HepG2 (cell line): Measurements from ENCODE around the gene SLC7A8. TPM values are rescaled to one million over a fixed set of nuclear protein-coding genes. Genes with fewer than 3 reads are reported as not detected.

Experiments
- CCDC6 ChIP-seq: sonication (generic); formaldehyde crosslinking; IDR thresholded peaks from 2 replicates; pipeline ENCODE4 v1.8.1; 2022; ENCODE audit warnings: mild to moderate bottlenecking, missing genetic modification reagents, moderate library complexity
- FOXA1 ChIP-seq, 2 experiments: fragments of 450-650 bp in 1 of 2; sonication (generic) in 1 of 2; formaldehyde crosslinking in 1 of 2; IDR thresholded peaks; 2 replicates each; pipeline versions ENCODE4 v1.4.0 to v1.6.1; 2016 to 2020; ENCODE audit warnings: missing genetic modification reagents in 1 of 2
- HINFP ChIP-seq: sonication (generic); formaldehyde crosslinking; IDR thresholded peaks from 2 replicates; pipeline ENCODE4 v1.4.0; 2020; ENCODE audit warnings: low read depth, mild to moderate bottlenecking, missing genetic modification reagents
- ONECUT2 ChIP-seq: sonication (generic); formaldehyde crosslinking; IDR thresholded peaks from 2 replicates; pipeline ENCODE4 v1.4.0; 2020; ENCODE audit warnings: missing genetic modification reagents
- PCBP2 ChIP-seq: fragments of 200-400 bp; formaldehyde crosslinking; optimal IDR thresholded peaks from 2 replicates; pipeline ENCODE3; 2018; ENCODE audit warnings: low read length, low read depth; ENCODE audit not compliant: poor library complexity, severe bottlenecking
- PRPF4 ChIP-seq: fragments of 200-400 bp; formaldehyde crosslinking; IDR thresholded peaks from 2 replicates; pipeline ENCODE4 v1.6.1; 2016; ENCODE audit warnings: low read length, low read depth; ENCODE audit not compliant: poor library complexity, severe bottlenecking
- SATB2 ChIP-seq: sonication (generic); formaldehyde crosslinking; IDR thresholded peaks from 2 replicates; pipeline ENCODE4 v1.5.0; 2020; ENCODE audit warnings: missing genetic modification reagents
- THAP8 ChIP-seq: sonication (generic); formaldehyde crosslinking; IDR thresholded peaks from 2 replicates; pipeline ENCODE4 v1.5.1; 2020; ENCODE audit warnings: missing genetic modification reagents, mild to moderate bottlenecking, borderline replicate concordance
- ZBTB44 ChIP-seq: sonication (generic); formaldehyde crosslinking; IDR thresholded peaks from 2 replicates; pipeline ENCODE4 v1.4.0; 2020; ENCODE audit warnings: missing genetic modification reagents
- ZNF3 ChIP-seq: IDR thresholded peaks from 2 replicates; pipeline ENCODE4 v1.7.0; 2017; ENCODE audit warnings: inconsistent platforms
- ZNF44 ChIP-seq: sonication (generic); formaldehyde crosslinking; IDR thresholded peaks from 2 replicates; pipeline ENCODE4 v1.5.1; 2020; ENCODE audit warnings: mild to moderate bottlenecking, missing genetic modification reagents
- ZNF652 ChIP-seq: IDR thresholded peaks from 2 replicates; pipeline ENCODE4 v1.6.1; 2016; ENCODE audit warnings: low read depth, borderline replicate concordance
- ZNF740 ChIP-seq: sonication (generic); formaldehyde crosslinking; IDR thresholded peaks from 2 replicates; pipeline ENCODE4 v1.4.0; 2020; ENCODE audit warnings: missing genetic modification reagents
- polyA plus RNA-seq, 8 experiments: library from polyadenylated mRNA; depleted of rRNA in 3 of 8; stranded (reverse) in 7 of 8; unstranded in 1 of 8; fragments of >200 nt; fragmentation: Illumina TruSeq in 4 of 8; extraction: Trizol in 4 of 8; gene quantifications; 2 replicates each; pipeline versions ENCODE4 v1.2.1 to v1.2.3, GENCODE V29; 2011 to 2016; ENCODE audit warnings: low read depth in 4 of 8, missing spikeins in 1 of 8, mixed read lengths in 1 of 8; ENCODE audit not compliant: insufficient read depth in 1 of 8
- total RNA-seq, 5 experiments: library from RNA; depleted of rRNA; stranded (reverse); fragments of >200 nt; fragmentation: Illumina TruSeq; extraction: Trizol; gene quantifications; 2 replicates each; pipeline ENCODE4 v1.2.3, GENCODE V29; 2016; ENCODE audit warnings: low read depth in 1 of 5

Gene SLC7A8
- total and polyA plus RNA-seq, 2 of the 13 experiments (the other 11 are each of a cell fraction or from before 2014, with no cell fraction given) = 0.25 TPM; not detected in 1

GRCh38 chr14:23093991-23094665, 89.3 kb downstream of the SLC7A8 start (continued):
- TF ChIP-seq ZBTB44 (CRISPR knock-in tag) = 0 out of 2 replicates have a peak, but pooled peaks have one; percentile 69
- peak; percentile 14; the same call in 1 of the 2 replicates for TF ChIP-seq ZNF3
- 0 out of 2 replicates have a peak, but pooled peaks have one; percentile 8 for TF ChIP-seq ZNF44
- no peak for TF ChIP-seq CCDC6 (CRISPR knock-in tag)
- 0 out of 2 replicates have a peak, but pooled peaks have one; percentile 9 for TF ChIP-seq THAP8
- TF ChIP-seq HINFP (CRISPR knock-in tag) = no peak
- 0 out of 2 replicates have a peak, but pooled peaks have one; percentile 7 for TF ChIP-seq ZNF740 (CRISPR knock-in tag)
- peak; percentile 47; the same call in 1 of the 2 replicates for TF ChIP-seq ONECUT2
- TF ChIP-seq PRPF4 = peak; percentile 49
- peak; percentile 80 for TF ChIP-seq PCBP2
- TF ChIP-seq SATB2 (CRISPR knock-in tag) = no peak
- TF ChIP-seq ZNF652 (CRISPR knock-in tag) = peak; percentile 94
- peak; percentile 10; the same call in 1 of the 2 replicates for TF ChIP-seq FOXA1 (IDR thresholded peaks at IDR 0.05)
- TF ChIP-seq FOXA1 (CRISPR knock-in tag; IDR thresholded peaks at IDR 0.05) = no peak
